ENCODE results near the gene ANKUB1. TPM values are rescaled to one million over a fixed set of nuclear protein-coding genes. Genes with fewer than 3 reads are reported as not detected.

Gene ANKUB1
- total RNA-seq, 1 donor from 2014 or later = 0.13 TPM

DNA sequence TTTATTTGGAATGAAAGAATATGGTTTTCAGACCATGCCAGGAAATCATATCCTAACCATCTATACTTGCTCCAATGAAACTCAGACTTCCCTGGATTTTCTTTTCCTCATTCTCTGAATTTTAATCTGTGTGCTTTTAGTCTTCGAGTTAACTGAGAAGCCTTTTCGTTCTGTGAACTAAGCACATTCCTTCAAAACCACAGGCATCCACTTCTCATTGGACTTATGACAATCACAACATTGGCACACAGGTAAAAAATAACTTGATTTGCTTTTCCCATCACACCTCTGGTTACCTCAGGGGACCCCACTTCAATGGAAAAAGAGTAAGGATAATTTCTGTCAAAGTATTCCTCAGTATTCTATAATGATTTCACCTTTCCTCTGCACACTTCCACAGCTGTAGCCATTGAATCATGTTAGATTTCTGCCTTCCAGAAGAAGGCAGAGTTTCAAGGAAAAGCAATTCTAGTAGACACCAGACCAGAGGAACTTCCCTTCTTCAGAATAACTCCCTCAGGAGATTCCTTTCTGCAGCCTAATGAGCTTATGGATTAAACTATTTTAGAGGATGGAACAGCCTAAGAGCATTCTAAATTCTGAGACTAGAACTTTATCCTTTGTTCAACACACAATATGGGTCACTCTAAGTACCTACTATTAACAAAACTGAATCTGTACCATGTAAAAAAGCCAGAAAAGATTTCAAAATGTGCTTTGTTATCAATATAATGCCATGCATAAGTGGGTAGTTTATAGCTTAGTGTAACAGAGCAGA lies 56.0 kb downstream of the ANKUB1 start:
- Mint-ChIP-seq H3K27ac (peak overlapping the region; percentile 74), H3K4me3 (no peak overlapping the region)

DNA sequence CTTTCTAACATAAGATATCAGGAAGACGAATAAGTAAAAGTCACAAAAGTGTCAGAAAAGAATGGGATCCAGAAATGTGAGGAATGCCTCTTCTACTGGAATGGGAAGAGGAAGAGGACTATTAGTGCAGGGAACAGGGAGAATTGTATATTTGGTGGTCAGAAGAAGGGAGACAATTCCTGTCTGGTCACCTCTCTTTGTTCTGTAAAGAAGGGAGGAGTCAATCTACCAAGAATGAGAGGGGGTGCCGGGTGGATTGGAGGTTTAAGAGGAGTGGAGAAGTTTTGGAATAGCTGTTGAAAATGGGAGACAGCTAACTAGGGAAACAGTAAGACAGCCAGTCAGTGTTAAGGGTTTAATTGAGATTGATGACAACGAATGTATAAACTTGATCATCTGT lies 60.1 kb downstream of the ANKUB1 start:
- Mint-ChIP-seq H3K9me3 (no peaks in the 10 kb centered on the region), H3K4me3 (no peak overlapping the region), H3K27ac (no peak overlapping the region), H3K4me1 (peaks cover 12% of the 10 kb centered on the region), H3K27me3 (ENCODE audit: low read depth) (no peaks in the 10 kb centered on the region), H3K36me3 (no peaks in the 10 kb centered on the region)
- TF ChIP-seq, protein P1, sequence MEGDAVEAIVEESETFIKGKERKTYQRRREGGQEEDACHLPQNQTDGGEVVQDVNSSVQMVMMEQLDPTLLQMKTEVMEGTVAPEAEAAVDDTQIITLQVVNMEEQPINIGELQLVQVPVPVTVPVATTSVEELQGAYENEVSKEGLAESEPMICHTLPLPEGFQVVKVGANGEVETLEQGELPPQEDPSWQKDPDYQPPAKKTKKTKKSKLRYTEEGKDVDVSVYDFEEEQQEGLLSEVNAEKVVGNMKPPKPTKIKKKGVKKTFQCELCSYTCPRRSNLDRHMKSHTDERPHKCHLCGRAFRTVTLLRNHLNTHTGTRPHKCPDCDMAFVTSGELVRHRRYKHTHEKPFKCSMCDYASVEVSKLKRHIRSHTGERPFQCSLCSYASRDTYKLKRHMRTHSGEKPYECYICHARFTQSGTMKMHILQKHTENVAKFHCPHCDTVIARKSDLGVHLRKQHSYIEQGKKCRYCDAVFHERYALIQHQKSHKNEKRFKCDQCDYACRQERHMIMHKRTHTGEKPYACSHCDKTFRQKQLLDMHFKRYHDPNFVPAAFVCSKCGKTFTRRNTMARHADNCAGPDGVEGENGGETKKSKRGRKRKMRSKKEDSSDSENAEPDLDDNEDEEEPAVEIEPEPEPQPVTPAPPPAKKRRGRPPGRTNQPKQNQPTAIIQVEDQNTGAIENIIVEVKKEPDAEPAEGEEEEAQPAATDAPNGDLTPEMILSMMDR (IDR thresholded peaks at IDR 0.05; ENCODE audit: unreplicated experiment) = no peak
- DNase-seq (ENCODE audit: low spot score in 2 of 2, unreplicated experiment in 2 of 2) = no peak

More for the DNA sequence above, 56.0 kb downstream of the ANKUB1 start:
- H3K36me3 Mint-ChIP-seq = peaks cover 4% of the 10 kb centered on the region
- no peaks in the 10 kb centered on the region for H3K27me3 Mint-ChIP-seq (ENCODE audit: low read depth)
- no peaks in the 10 kb centered on the region for H3K9me3 Mint-ChIP-seq
- TF ChIP-seq, protein P1 (IDR thresholded peaks at IDR 0.05; ENCODE audit: unreplicated experiment) = no peak
- peaks cover 12% of the 10 kb centered on the region for H3K4me1 Mint-ChIP-seq
- DNase-seq (ENCODE audit: low spot score in 2 of 2, unreplicated experiment in 2 of 2) = no peak

DNA sequence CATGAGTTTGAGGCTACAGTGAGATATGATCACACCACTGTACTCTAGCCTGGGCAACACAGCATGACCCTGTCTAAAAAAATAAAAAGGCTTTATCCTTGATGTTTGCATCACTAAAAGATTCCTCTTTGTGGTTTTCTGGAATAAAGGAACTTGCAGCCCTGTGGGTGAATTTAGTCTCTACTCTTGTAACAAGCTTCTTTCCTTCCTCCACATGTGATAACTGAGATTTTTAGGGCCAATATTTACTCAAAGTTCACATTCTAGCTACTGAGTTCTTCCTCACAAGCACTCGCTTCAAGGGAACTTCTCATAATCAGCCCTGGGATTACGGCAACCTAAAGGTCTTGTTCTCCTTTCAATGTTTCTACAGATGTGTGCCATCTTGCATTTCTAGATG lies 64.7 kb downstream of the ANKUB1 start:
- Mint-ChIP-seq H3K36me3 (peaks cover 2% of the 10 kb centered on the region), H3K27ac (no peak overlapping the region), H3K4me1 (no peaks in the 10 kb centered on the region), H3K9me3 (peaks cover 2% of the 10 kb centered on the region), H3K27me3 (ENCODE audit: low read depth) (no peaks in the 10 kb centered on the region), H3K4me3 (no peak overlapping the region)
- TF ChIP-seq, protein P1 (IDR thresholded peaks at IDR 0.05; ENCODE audit: unreplicated experiment) = no peak
- DNase-seq (ENCODE audit: low spot score in 2 of 2, unreplicated experiment in 2 of 2) = no peak

DNA sequence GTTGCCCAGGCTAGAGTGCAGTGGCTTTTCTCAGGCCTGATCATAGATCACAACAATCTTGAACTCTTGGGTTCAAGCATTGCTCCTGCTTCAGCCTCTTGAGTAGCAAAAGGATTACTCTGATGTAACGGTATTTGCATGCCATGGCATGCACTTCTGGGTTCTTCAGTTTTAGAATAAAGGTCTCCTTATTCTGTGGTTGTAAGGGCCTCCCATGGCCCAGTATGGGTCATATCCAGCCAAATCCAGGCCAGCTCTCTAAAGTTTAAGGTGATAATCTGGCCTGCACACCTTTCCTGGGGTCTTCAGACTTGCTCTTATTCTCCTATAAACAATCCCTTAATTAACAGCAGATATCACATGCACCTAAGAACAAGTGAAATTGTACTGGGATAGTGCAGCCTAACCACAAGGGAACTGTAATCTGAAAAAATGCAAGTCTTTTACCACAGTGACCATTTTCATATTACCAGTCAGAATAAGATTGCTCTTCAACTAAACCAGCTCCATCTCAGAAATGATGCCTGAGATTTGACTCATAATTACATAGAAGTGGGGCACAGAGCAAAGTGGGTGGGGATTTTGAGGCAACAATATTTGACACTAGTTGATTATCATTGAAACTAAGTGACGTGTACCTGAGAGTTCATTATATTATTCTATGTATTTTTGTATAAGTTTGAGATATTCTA lies 65.5 kb downstream of the ANKUB1 start:
- no peaks in the 10 kb centered on the region for H3K27me3 Mint-ChIP-seq (ENCODE audit: low read depth)
- TF ChIP-seq, protein P1 (IDR thresholded peaks at IDR 0.05; ENCODE audit: unreplicated experiment) = no peak
- peaks cover 10% of the 10 kb centered on the region for H3K9me3 Mint-ChIP-seq
- no peak overlapping the region for H3K27ac Mint-ChIP-seq
- DNase-seq (ENCODE audit: low spot score in 2 of 2, unreplicated experiment in 2 of 2) = no peak
- H3K36me3 Mint-ChIP-seq = peaks cover 3% of the 10 kb centered on the region
- no peaks in the 10 kb centered on the region for H3K4me1 Mint-ChIP-seq
- no peak overlapping the region for H3K4me3 Mint-ChIP-seq

DNA sequence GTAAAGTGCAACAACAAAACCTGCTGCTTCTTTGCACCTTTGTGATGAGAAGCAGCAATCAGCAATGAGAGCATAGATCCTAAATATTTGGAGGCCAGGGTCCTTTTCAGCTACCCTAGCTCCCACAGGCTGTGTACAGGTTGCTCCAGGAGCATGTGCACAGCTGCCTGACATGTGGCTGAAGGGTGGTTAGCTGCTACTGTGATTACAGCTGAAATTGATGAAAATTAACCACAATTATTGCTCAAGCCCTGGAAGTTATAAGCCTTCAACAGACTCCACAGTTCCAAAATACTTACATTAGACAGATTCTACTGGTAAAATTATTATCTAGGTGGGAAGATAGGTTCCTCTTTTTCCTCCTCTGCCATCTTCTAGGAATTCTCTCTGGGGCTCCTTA lies 68.6 kb downstream of the ANKUB1 start:
- Mint-ChIP-seq H3K27me3 (ENCODE audit: low read depth) (no peaks in the 10 kb centered on the region), H3K36me3 (peaks cover 12% of the 10 kb centered on the region), H3K27ac (no peak overlapping the region), H3K4me3 (no peak overlapping the region), H3K9me3 (peaks cover 31% of the 10 kb centered on the region), H3K4me1 (no peaks in the 10 kb centered on the region)
- TF ChIP-seq, protein P1 (IDR thresholded peaks at IDR 0.05; ENCODE audit: unreplicated experiment) = no peak
- no peak for DNase-seq (ENCODE audit: low spot score in 2 of 2, unreplicated experiment in 2 of 2)

Measured in mesothelial cell of epicardium (in vitro differentiated cells).